Chondrocyte (in vitro differentiated cells): ENCODE data around the gene PCDHA12. TPM values are rescaled to one million over a fixed set of nuclear protein-coding genes. Genes with fewer than 3 reads are reported as not detected.
A peak's percentile ranks its signal among the peaks of the same experiment; 100 is the strongest.

Source experiments
- DNase-seq: peaks from one replicate; pipeline ENCODE4 v3.0.0; 2021; ENCODE audit warnings: mixed read lengths, low spot score
- H3K27ac Mint-ChIP-seq: one replicate; pipeline ENCODE4 v1.8.0; 2021; ENCODE audit warnings: mild to moderate bottlenecking, moderate library complexity, mixed read lengths; ENCODE audit not compliant: unreplicated experiment
- H3K27me3 Mint-ChIP-seq: 2 replicates; pipeline ENCODE4 v1.8.0; 2021; ENCODE audit warnings: low read depth, mixed read lengths
- H3K36me3 Mint-ChIP-seq: 2 replicates; pipeline ENCODE4 v1.8.0; 2021; ENCODE audit warnings: low read depth, mixed read lengths
- H3K4me1 Mint-ChIP-seq: 2 replicates; pipeline ENCODE4 v1.8.0; 2021; ENCODE audit warnings: low read depth, mild to moderate bottlenecking, mixed read lengths
- H3K4me3 Mint-ChIP-seq: one replicate; pipeline ENCODE4 v1.8.0; 2021; ENCODE audit warnings: mild to moderate bottlenecking, moderate library complexity, mixed read lengths; ENCODE audit not compliant: unreplicated experiment
- H3K9me3 Mint-ChIP-seq: 2 replicates; pipeline ENCODE4 v1.8.0; 2021; ENCODE audit warnings: low read depth, mixed read lengths
- total RNA-seq: library from RNA; stranded (reverse); gene quantifications from 3 replicates; pipeline ENCODE4 v1.2.1, GENCODE V29; 2021
- TF ChIP-seq, protein P1 (sequence below): fragments of 200-600 bp; sonication (generic); IDR thresholded peaks from 2 replicates; pipeline ENCODE4 v1.5.0; 2021; ENCODE audit warnings: antibody characterized with exemption, mild to moderate bottlenecking, moderate library complexity

Gene PCDHA12
- total RNA-seq, 1 donor from 2014 or later, result 23.6 TPM

DNA sequence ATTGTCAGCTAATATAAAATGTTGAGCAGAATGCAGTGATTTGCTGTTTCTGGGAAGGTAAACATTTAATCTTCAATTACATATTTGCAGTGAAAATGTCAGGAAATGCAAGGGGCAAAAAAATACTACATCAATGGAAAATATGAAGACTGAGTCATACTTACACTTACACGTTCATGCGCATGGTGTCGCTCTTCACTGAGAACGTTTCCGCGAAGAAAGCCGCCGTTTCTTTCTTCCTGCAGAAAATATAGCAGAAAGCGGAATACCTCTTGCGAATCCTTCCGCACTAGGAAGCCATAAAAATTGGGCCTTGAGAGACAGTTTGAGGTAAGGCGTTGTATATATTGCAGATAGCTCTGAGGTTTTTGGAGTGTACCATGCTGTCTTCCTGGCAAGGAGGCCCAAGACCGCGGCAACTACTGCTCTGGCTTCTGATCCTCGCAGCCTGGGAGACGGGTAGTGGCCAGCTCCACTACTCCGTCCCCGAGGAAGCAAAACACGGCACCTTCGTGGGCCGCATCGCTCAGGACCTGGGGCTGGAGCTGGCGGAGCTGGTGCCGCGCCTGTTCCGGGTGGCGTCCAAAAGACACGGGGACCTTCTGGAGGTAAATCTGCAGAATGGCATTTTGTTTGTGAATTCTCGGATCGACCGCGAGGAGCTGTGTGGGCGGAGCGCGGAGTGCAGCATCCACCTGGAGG is 6.9 kb downstream of the PCDHA12 start, which contains the start of gene PCDHA13:
TSS of gene PCDHA13 (plus strand) at position 236 of the 702 bp plus-strand sequence. CDS start at position 381, 145 bp downstream.
- no peak within 1 kb of the TSS for H3K4me3 Mint-ChIP-seq
- no peak for DNase-seq
- H3K4me1 Mint-ChIP-seq, result peaks cover 9% of the 10 kb centered on the region
- H3K9me3 Mint-ChIP-seq, result peaks cover 13% of the 10 kb centered on the region
- peaks cover 25% of the 10 kb centered on the region for H3K36me3 Mint-ChIP-seq
- TF ChIP-seq, protein P1, sequence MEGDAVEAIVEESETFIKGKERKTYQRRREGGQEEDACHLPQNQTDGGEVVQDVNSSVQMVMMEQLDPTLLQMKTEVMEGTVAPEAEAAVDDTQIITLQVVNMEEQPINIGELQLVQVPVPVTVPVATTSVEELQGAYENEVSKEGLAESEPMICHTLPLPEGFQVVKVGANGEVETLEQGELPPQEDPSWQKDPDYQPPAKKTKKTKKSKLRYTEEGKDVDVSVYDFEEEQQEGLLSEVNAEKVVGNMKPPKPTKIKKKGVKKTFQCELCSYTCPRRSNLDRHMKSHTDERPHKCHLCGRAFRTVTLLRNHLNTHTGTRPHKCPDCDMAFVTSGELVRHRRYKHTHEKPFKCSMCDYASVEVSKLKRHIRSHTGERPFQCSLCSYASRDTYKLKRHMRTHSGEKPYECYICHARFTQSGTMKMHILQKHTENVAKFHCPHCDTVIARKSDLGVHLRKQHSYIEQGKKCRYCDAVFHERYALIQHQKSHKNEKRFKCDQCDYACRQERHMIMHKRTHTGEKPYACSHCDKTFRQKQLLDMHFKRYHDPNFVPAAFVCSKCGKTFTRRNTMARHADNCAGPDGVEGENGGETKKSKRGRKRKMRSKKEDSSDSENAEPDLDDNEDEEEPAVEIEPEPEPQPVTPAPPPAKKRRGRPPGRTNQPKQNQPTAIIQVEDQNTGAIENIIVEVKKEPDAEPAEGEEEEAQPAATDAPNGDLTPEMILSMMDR, result no peak
- H3K27ac Mint-ChIP-seq, result no peak within 1 kb of the TSS
- H3K27me3 Mint-ChIP-seq, result no peaks in the 10 kb centered on the region

DNA sequence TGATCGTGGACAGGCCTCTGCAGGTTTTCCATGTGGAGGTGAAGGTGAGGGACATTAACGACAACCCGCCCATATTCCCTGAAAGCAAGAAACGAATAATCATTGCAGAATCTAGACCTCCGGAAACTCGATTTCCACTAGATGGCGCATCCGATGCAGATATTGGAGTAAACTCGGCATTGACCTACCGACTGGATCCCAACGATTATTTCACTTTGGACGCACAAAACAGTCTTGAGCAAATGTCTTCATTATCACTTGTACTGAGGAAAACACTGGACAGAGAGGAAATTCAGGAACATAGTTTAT is 7.4 kb downstream of the PCDHA12 start:
- no peak for DNase-seq
- H3K27me3 Mint-ChIP-seq, result no peaks in the 10 kb centered on the region
- no peak overlapping the region for H3K27ac Mint-ChIP-seq
- TF ChIP-seq, protein P1, result peak; percentile 44
- peaks cover 15% of the 10 kb centered on the region for H3K9me3 Mint-ChIP-seq
- H3K4me3 Mint-ChIP-seq, result no peak overlapping the region
- H3K4me1 Mint-ChIP-seq, result peaks cover 9% of the 10 kb centered on the region
- H3K36me3 Mint-ChIP-seq, result peaks cover 28% of the 10 kb centered on the region

DNA sequence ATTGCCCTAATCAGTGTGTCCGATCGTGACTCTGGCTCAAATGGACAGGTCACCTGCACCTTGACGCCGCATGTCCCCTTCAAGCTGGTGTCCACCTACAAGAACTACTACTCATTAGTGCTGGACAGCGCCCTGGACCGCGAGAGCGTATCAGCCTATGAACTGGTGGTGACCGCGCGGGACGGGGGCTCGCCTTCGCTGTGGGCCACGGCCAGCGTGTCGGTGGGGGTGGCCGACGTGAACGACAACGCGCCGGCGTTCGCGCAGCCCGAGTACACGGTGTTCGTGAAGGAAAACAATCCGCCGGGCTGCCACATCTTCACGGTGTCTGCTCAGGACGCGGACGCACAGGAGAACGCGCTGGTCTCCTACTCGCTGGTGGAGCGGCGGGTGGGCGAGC is 8.3 kb downstream of the PCDHA12 start:
- no peak overlapping the region for H3K4me3 Mint-ChIP-seq
- H3K27me3 Mint-ChIP-seq, result no peaks in the 10 kb centered on the region
- H3K27ac Mint-ChIP-seq, result no peak overlapping the region
- H3K36me3 Mint-ChIP-seq, result peaks cover 27% of the 10 kb centered on the region
- DNase-seq, result peak; percentile 84
- H3K9me3 Mint-ChIP-seq, result peaks cover 15% of the 10 kb centered on the region
- TF ChIP-seq, protein P1, result no peak
- peaks cover 9% of the 10 kb centered on the region for H3K4me1 Mint-ChIP-seq

DNA sequence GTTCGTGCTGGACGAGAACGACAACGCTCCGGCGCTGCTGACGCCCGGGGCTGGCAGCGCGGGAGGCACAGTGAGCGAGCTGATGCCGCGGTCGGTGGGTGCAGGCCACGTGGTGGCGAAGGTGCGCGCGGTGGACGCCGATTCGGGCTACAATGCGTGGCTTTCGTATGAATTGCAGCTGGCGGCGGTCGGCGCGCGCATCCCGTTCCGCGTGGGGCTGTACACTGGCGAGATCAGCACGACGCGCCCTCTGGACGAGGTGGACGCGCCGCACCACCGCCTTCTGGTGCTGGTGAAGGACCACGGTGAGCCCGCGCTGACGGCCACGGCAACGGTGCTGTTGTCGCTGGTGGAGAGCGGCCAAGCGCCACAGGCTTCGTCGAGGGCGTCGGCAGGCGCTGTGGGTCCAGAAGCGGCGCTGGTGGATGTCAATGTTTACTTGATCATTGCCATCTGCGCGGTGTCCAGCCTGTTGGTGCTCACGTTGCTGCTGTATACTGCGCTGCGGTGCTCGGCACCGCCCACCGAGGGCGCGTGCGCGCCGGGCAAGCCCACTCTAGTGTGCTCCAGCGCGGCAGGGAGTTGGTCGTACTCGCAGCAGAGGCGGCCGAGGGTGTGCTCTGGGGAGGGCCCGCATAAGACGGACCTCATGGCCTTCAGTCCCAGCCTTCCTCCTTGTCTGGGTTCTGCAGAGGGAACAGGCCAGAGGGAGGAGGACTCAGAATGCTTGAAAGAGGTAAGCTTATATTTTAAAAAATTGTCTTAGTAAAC is 9.0 kb downstream of the PCDHA12 start:
- Mint-ChIP-seq H3K4me3 (no peak overlapping the region), H3K27me3 (no peaks in the 10 kb centered on the region), H3K27ac (no peak overlapping the region), H3K4me1 (peaks cover 6% of the 10 kb centered on the region), H3K9me3 (peaks cover 15% of the 10 kb centered on the region), H3K36me3 (peaks cover 24% of the 10 kb centered on the region)
- DNase-seq, result peak; percentile 90
- TF ChIP-seq, protein P1, result no peak

DNA sequence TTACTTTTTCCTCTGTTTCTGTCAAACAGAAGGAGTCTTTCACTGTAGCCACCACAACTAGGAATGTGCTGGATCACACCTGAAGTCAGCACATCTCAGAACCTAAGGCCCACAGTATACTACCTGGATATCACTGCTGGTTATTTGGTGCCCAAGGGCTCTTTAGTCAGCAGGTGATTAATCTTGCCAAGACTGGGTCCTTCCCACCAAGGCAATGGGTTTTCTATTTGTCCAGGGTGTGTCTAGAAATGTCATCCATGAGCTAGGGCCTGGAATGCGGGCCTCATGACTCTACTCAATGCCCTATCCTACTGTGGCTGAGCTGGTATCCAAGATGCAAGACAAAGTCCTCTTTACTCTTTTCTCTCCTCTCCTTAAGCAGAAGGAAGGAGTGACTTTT is 41.2 kb downstream of the PCDHA12 start:
- Mint-ChIP-seq H3K36me3 (peaks cover 2% of the 10 kb centered on the region), H3K9me3 (peaks cover 14% of the 10 kb centered on the region), H3K4me1 (no peaks in the 10 kb centered on the region)

More for the DNA sequence above, 41.2 kb downstream of the PCDHA12 start:
- TF ChIP-seq, protein P1, result no peak
- Mint-ChIP-seq H3K27me3 (no peaks in the 10 kb centered on the region), H3K4me3 (no peak overlapping the region), H3K27ac (no peak overlapping the region)
- DNase-seq, result no peak
